T-helper 2 cell treated with Interferon-gamma antibody and Interleukin-4, amounts not matched to agents 5 μg/mL and 100 μg/mL, for 36 hours (primary cell): ENCODE results near the gene SLAMF7.
"Not testable (repeated sequence)": the region's sequence is repeated elsewhere in the genome, so short reads cannot be mapped to it uniquely, and the experiment has no call there.

Experiments used
- DNase-seq: peaks from one replicate; pipeline ENCODE4 v3.0.0; 2021; ENCODE audit warnings: low spot score
- H3K27ac Mint-ChIP-seq: one replicate; pipeline ENCODE4 v1.8.0; 2021; ENCODE audit warnings: mild to moderate bottlenecking, mixed read lengths
- H3K27me3 Mint-ChIP-seq: one replicate; pipeline ENCODE4 v1.8.0; 2021; ENCODE audit warnings: low read depth, mixed read lengths
- H3K36me3 Mint-ChIP-seq: one replicate; pipeline ENCODE4 v1.8.0; 2021; ENCODE audit warnings: low read depth, mixed read lengths
- H3K4me1 Mint-ChIP-seq: one replicate; pipeline ENCODE4 v1.8.0; 2021; ENCODE audit warnings: low read depth, mixed read lengths
- H3K4me3 Mint-ChIP-seq: one replicate; pipeline ENCODE4 v1.8.0; 2022; ENCODE audit warnings: mild to moderate bottlenecking, moderate library complexity, mixed read lengths
- H3K9me3 Mint-ChIP-seq: one replicate; pipeline ENCODE4 v1.8.0; 2021; ENCODE audit warnings: mixed read lengths

The SLAMF7 gene, protein sequence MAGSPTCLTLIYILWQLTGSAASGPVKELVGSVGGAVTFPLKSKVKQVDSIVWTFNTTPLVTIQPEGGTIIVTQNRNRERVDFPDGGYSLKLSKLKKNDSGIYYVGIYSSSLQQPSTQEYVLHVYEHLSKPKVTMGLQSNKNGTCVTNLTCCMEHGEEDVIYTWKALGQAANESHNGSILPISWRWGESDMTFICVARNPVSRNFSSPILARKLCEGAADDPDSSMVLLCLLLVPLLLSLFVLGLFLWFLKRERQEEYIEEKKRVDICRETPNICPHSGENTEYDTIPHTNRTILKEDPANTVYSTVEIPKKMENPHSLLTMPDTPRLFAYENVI

DNA sequence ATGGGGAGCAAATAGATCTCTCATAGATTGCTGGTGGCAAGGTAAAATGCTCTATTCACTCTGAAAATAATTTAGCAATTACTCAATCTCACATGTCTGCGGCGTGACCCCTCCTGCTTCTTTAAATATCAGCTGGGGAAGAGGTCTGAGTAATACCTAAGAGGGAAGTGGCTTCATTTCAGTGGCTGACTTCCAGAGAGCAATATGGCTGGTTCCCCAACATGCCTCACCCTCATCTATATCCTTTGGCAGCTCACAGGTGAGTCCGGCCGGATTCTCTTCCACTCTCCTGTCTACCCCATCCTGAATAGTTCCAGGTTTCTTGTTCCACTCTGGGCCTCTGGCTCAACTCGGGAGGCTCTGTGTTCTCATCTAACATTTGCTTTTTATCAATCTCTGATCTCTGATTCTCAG, at the start of gene SLAMF7:
Gene SLAMF7, plus strand, starts transcription at position 150 of the 414 bp plus-strand sequence. Its CDS starts 55 bp downstream, at position 205.
- H3K9me3 Mint-ChIP-seq: peaks cover 37% of the 10 kb centered on the region
- H3K27me3 Mint-ChIP-seq: no peaks in the 10 kb centered on the region
- H3K4me1 Mint-ChIP-seq: peaks cover 51% of the 10 kb centered on the region
- peak within 1 kb of the TSS; percentile 69 for H3K4me3 Mint-ChIP-seq
- peak within 1 kb of the TSS; percentile 56 for H3K27ac Mint-ChIP-seq
- DNase-seq: no peak
- H3K36me3 Mint-ChIP-seq: peaks cover 24% of the 10 kb centered on the region

DNA sequence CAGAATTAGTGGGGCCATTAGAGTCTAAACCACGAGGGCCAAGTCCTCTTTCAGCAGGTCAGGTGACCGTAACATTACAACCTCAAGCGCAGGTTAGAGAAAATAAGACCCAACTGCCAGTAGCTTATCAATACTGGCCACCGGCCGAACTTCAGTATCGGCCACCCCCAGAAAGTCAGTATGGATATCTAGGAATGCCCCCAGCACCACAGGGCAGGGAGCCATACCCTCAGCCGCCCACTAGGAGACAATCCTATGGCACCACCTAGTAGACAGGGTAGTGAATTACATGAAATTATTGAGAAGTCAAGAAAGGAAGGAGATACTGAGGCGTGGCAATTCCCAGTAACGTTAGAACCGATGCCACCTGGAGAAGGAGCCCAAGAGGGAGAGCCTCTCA, 46.7 kb upstream of the SLAMF7 start:
- DNase-seq, H3K27ac Mint-ChIP-seq, H3K27me3 Mint-ChIP-seq, H3K9me3 Mint-ChIP-seq, H3K4me3 Mint-ChIP-seq: not testable (repeated sequence)
- H3K36me3 Mint-ChIP-seq: peaks cover 40% of the 10 kb centered on the region
- peaks cover 50% of the 10 kb centered on the region for H3K4me1 Mint-ChIP-seq

DNA sequence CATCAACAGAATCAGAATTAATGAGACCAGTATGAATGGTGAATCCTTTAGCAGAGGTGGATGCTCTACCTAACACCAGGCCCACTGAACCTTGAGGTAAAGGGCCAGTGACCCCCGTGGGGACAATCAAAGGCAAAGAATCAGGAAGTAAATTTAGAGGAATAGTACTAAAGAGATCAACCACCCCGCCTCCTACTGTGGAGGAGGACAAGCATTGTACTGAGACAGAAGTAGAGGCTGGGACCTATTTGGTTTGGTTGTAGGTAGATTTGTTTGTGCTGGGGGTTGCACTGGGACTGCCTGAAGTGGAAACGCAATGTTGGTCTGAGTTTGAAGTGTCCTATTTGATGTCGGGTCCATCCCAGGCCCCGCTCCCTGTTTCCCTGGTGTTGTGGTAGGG, 36.9 kb upstream of the SLAMF7 start:
- H3K4me3 Mint-ChIP-seq: no peak overlapping the region
- no peaks in the 10 kb centered on the region for H3K27me3 Mint-ChIP-seq
- peaks cover 56% of the 10 kb centered on the region for H3K36me3 Mint-ChIP-seq
- H3K27ac Mint-ChIP-seq: peak overlapping the region; percentile 32
- DNase-seq: no peak
- peaks cover 62% of the 10 kb centered on the region for H3K4me1 Mint-ChIP-seq
- no peaks in the 10 kb centered on the region for H3K9me3 Mint-ChIP-seq

DNA sequence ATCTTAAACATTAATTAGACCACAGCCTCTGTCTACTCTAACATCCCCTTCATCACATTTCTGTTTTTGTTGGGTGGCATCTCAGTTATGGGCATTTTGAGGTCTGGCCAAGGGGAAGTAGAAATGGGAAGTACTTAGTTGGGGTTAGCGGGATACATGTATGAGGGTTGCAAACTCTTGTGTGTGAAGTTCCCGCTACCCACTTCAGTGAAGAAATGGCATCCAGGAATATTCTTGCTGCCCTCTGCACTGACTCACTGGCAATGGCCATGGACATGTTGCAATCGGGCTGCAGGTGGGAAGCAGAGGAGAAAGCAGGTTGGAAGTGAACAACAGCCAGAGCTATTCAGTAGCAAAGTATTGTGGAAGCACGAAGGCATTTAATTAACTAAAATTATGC, 34.8 kb upstream of the SLAMF7 start:
- Mint-ChIP-seq H3K4me3 (peak overlapping the region; percentile 57), H3K27me3 (no peaks in the 10 kb centered on the region), H3K9me3 (no peaks in the 10 kb centered on the region), H3K36me3 (peaks cover 47% of the 10 kb centered on the region), H3K4me1 (peaks cover 59% of the 10 kb centered on the region), H3K27ac (no peak overlapping the region)
- no peak for DNase-seq

DNA sequence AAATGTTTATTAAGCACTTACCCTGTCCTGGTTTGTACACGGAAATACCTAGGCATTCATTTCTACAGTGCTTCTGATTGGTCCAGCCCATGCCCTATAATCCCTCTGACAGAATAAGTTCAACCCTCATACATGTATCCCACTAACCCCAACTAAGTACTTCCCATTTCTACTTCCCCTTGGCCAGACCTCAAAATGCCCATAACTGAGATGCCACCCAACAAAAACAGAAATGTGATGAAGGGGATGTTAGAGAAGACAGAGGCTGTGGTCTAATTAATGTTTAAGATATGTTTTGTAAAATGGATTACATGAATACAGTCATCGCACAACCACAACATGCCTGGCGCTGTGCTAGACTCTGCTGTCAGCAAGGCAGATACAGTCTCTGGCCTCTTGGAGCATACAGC, 33.8 kb upstream of the SLAMF7 start:
- H3K9me3 Mint-ChIP-seq, H3K27ac Mint-ChIP-seq: not testable (repeated sequence)

DNA sequence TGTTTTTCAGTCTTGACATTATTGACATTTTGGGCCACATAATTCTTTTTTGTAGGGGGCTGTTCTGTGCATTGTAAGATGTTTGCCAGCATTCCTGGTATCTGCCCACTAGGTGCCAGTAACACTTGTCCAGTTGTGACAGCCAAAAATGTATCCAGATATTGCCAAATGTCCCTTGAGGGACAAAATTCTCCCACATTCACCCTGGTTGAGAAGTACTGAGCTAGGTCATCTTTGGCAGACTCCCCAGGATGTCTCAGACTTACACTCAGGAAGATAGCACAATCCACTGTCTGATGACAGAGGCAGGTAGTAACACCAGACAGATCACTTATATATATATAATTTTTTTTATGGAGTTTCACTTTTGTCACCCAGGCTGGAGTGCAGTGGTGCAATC, 33.3 kb upstream of the SLAMF7 start:
- H3K4me1 Mint-ChIP-seq: peaks cover 52% of the 10 kb centered on the region
- H3K9me3 Mint-ChIP-seq: no peaks in the 10 kb centered on the region
- no peak overlapping the region for H3K4me3 Mint-ChIP-seq
- no peaks in the 10 kb centered on the region for H3K27me3 Mint-ChIP-seq
- peak overlapping the region; percentile 47 for H3K27ac Mint-ChIP-seq
- no peak for DNase-seq
- peaks cover 44% of the 10 kb centered on the region for H3K36me3 Mint-ChIP-seq

More for the DNA sequence above, 33.8 kb upstream of the SLAMF7 start:
- peaks cover 57% of the 10 kb centered on the region for H3K4me1 Mint-ChIP-seq
- not testable (repeated sequence) for H3K4me3 Mint-ChIP-seq, DNase-seq, H3K27me3 Mint-ChIP-seq
- H3K36me3 Mint-ChIP-seq: peaks cover 44% of the 10 kb centered on the region

DNA sequence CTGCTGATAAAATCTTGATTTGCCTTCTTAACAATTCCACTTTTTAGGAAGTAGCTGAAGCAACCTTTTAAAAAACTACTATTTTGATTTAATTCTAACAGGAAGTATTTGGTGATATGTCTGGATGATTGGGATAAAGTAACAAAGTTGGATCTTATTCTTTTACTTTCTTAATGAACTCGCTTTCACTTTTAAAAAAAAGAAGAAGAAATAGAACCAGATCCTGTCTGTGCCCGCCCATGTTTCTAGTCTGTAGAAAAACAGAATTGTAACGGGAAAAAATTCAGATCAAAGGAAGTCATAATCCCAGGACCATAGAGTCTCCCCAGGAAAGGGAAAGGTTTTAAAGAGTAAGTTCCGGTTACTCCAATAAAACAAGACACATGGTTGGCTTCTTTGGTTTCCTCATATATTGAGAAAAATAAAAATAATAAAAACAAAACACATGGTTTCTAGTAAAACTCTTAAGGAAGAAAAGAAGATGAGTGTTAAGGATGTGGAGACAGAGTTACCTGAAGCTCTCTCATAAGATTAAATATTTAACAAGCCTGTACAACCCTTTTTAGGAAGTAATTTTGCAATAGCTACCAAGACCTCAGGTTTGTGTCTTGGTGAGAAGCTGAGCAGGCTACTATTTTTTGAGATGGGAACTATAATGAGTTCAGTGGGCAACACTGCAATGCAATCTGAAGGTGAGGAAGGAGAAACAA, 32.4 kb upstream of the SLAMF7 start:
- Mint-ChIP-seq H3K9me3 (no peaks in the 10 kb centered on the region), H3K4me1 (peaks cover 44% of the 10 kb centered on the region), H3K36me3 (peaks cover 48% of the 10 kb centered on the region), H3K4me3 (no peak overlapping the region), H3K27me3 (no peaks in the 10 kb centered on the region), H3K27ac (no peak overlapping the region)
- no peak for DNase-seq

DNA sequence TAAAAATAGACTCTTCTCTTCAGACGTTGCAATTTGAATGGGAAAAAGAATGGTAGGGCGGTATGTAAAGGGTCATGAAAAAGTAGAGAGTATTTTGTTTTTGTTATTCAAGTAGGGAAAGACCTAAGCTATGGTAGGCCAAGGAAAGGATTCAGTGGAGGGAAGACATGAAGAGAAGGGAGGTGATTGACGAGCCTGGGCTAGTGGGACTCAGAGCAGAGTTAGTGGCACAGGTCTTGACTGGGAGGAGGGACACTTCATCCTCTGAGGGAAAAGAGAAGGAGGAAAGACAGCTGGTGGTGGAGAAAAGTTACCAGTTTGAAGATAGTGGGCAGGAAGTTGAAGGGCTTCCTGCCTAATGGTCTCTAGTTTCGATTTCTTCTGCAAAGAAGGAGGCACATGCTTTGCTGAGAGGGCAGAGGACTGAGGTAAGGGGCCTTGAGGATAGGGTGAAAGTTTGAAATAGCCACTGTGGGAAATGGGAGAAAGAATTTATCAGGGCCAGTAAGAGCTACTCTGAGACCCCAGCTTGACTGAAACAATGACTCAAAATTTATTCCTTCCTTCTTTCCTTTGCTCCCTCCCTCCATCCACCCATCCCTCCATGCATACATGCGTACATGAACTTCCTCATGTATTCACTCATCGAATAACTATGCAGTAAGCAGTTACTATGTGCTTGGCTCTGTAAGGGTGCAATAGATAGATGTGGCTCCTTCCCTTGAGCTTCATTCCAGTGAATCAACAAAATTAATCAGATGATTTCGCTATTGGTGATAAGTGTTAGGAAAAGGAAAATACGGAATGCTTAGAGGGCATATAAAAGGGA, 31.6 kb upstream of the SLAMF7 start:
- H3K36me3 Mint-ChIP-seq: peaks cover 42% of the 10 kb centered on the region
- H3K4me1 Mint-ChIP-seq: peaks cover 45% of the 10 kb centered on the region
- no peaks in the 10 kb centered on the region for H3K9me3 Mint-ChIP-seq
- no peak overlapping the region for H3K4me3 Mint-ChIP-seq
- H3K27me3 Mint-ChIP-seq: no peaks in the 10 kb centered on the region
- DNase-seq: no peak
- no peak overlapping the region for H3K27ac Mint-ChIP-seq

DNA sequence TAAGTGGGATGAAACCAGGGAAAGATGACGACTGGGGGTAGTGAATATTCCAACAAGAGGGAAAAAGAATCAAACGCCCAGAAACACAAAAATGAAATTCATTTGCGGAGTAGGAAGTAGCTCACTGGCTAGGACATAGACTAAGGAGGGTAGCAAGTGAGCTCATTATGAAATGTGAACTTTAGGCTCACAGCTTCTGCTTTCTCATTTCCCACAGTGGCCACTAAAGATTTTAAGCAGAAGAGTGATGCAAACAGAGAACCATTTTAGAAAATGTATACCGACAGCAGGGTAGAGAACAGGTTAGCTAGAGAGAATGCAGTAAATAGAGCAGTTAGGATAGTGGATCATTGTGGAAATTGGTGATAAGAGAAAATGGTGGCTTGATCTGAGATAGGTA, 30.9 kb upstream of the SLAMF7 start:
- Mint-ChIP-seq H3K27me3 (no peaks in the 10 kb centered on the region), H3K36me3 (peaks cover 36% of the 10 kb centered on the region), H3K9me3 (no peaks in the 10 kb centered on the region), H3K4me1 (peaks cover 47% of the 10 kb centered on the region), H3K4me3 (no peak overlapping the region), H3K27ac (no peak overlapping the region)
- DNase-seq: no peak

DNA sequence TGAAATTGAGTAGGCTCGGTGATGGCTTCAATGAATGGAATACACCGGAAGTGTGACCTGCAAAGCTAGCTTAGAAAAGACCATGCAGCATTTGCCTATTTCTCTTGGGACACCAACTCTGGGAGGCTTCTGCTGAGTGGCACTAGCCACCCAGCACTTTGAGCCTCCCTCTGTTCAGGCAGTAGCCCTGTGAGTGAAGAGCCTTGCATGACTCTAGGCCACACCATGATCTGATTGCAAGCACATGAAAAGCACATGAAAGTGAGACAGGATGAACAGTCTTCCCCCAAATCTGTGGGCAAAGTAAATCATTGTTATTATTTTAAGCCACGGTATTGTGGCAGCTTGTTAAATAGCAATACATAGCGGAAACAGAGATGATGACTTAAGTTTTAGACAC, 30.2 kb upstream of the SLAMF7 start:
- peak; percentile 49 for DNase-seq
- H3K36me3 Mint-ChIP-seq: peaks cover 30% of the 10 kb centered on the region
- H3K4me3 Mint-ChIP-seq: no peak overlapping the region
- no peaks in the 10 kb centered on the region for H3K27me3 Mint-ChIP-seq
- no peak overlapping the region for H3K27ac Mint-ChIP-seq
- H3K9me3 Mint-ChIP-seq: no peaks in the 10 kb centered on the region
- H3K4me1 Mint-ChIP-seq: peaks cover 42% of the 10 kb centered on the region

DNA sequence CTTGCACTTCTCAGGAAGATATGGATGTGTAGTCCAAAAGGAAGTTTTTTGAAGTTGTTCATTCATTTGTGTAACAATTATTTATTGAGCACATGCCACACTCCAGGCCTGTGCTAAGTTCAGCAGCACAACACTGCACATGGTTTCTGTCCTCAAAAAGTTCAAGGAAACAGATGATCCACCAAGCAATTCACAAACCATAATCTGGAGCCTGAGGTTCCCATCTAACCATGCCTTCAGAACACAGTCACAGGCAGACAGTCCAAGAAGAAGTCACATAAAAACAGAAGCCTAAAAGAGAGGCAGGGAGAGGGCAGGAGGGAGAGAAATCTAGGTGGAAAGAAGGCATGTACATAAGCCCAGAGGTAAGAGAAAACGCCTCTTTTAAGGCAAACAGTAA, 29.3 kb upstream of the SLAMF7 start:
- H3K4me1 Mint-ChIP-seq: peaks cover 35% of the 10 kb centered on the region

DNA sequence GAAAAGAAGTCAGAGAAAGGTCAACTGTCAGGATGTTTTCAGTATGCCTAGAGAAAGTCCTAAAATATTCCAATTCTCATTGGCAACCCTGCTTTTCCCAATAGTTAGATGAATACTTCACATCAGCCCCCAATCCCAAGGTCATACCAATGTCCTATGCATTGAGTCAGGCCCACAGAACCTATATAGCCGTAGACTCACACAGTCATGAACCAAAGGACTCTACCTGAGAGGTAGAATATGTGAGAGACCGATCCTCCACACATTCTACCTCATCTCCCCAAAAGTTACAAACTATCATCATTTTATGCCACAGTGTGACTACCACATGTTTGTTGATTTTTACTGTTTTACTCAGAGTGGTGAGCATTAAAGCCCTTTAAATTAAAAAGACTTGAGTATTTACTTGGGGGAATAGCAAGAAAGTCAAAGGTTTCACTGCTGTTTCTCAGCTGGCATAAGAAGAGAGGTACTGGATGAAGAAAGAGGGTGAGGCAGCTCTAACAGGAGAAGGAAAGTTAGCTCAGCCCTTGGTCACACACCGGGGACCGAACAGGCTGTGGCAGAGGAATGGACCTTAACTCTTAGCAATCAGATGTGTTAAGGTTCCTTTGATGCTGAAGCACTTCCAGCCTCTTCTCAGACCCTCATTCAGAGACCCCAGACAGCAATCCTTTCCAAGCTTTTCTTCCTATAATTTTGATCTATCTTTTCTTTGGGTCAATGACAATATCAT, 28.4 kb upstream of the SLAMF7 start:
- Mint-ChIP-seq H3K4me1 (peaks cover 28% of the 10 kb centered on the region), H3K27ac (no peak overlapping the region), H3K27me3 (no peaks in the 10 kb centered on the region), H3K9me3 (no peaks in the 10 kb centered on the region), H3K36me3 (peaks cover 12% of the 10 kb centered on the region), H3K4me3 (no peak overlapping the region)
- no peak for DNase-seq

More for the DNA sequence above, 29.3 kb upstream of the SLAMF7 start:
- no peak for DNase-seq
- no peaks in the 10 kb centered on the region for H3K27me3 Mint-ChIP-seq
- H3K4me3 Mint-ChIP-seq: no peak overlapping the region
- peaks cover 22% of the 10 kb centered on the region for H3K36me3 Mint-ChIP-seq
- no peak overlapping the region for H3K27ac Mint-ChIP-seq
- H3K9me3 Mint-ChIP-seq: no peaks in the 10 kb centered on the region

DNA sequence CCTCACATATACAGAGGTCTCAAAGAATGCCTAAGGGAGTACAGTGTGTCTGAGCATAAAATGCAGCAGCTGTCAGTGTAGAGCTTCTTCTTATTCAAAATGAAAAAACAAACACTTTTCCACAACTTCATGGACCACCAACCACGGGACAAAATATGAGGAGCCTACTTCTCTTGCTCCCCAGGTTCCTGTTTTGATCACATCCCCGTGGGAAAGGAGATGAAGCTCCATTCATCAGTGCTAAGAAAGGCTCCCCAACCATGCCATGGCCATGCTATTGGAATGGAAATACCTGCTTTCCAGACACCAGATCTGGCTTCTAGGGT, 27.8 kb upstream of the SLAMF7 start:
- DNase-seq: no peak
- Mint-ChIP-seq H3K4me3 (no peak overlapping the region), H3K36me3 (peaks cover 9% of the 10 kb centered on the region), H3K4me1 (peaks cover 29% of the 10 kb centered on the region), H3K27me3 (no peaks in the 10 kb centered on the region), H3K9me3 (no peaks in the 10 kb centered on the region), H3K27ac (no peak overlapping the region)
